Astrocyte (in vitro differentiated cells and primary cell): ENCODE data around the gene NAALADL2.

Experiments
- EZH2 ChIP-seq: IDR thresholded peaks from 2 replicates; pipeline ENCODE4 v1.6.1; 2012; ENCODE audit warnings: mild to moderate bottlenecking, low read length, inconsistent platforms; ENCODE audit not compliant: insufficient read depth
- TF ChIP-seq, protein P1 (sequence below): IDR thresholded peaks from 2 replicates; pipeline ENCODE4 v1.5.1; 2011; ENCODE audit warnings: low read depth, mild to moderate bottlenecking, inconsistent platforms, low read length, moderate library complexity; ENCODE audit not compliant: insufficient read depth

GRCh38 chr3:175792245-175792644, 933.1 kb downstream of the NAALADL2 start:
- TF ChIP-seq EZH2, result no peak
- TF ChIP-seq, protein P1, sequence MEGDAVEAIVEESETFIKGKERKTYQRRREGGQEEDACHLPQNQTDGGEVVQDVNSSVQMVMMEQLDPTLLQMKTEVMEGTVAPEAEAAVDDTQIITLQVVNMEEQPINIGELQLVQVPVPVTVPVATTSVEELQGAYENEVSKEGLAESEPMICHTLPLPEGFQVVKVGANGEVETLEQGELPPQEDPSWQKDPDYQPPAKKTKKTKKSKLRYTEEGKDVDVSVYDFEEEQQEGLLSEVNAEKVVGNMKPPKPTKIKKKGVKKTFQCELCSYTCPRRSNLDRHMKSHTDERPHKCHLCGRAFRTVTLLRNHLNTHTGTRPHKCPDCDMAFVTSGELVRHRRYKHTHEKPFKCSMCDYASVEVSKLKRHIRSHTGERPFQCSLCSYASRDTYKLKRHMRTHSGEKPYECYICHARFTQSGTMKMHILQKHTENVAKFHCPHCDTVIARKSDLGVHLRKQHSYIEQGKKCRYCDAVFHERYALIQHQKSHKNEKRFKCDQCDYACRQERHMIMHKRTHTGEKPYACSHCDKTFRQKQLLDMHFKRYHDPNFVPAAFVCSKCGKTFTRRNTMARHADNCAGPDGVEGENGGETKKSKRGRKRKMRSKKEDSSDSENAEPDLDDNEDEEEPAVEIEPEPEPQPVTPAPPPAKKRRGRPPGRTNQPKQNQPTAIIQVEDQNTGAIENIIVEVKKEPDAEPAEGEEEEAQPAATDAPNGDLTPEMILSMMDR, result no peak
